Right lobe of liver (tissue), 6 donors: Measurements from ENCODE around the gene LOC101059915.

Source experiments
- ATAC-seq, 4 donors: fragments of 200-7000 bp; cut with Tn5 transposase; one replicate each; pipeline ENCODE4 v1.9.1; 2020; ENCODE audit warnings: mild to moderate bottlenecking in 4 of 4, moderate library complexity in 4 of 4
- DNase-seq, 3 donors: peaks; one replicate each; pipeline ENCODE4 v3.0.0-alpha.2; 2020
- H3K27ac ChIP-seq, 3 donors: fragments of 200-600 bp; one replicate each; pipeline ENCODE4 v1.8.0; 2022
- H3K27me3 ChIP-seq, 2 donors: fragments of 200-600 bp; one replicate each; pipeline ENCODE4 v1.8.0; 2022
- H3K36me3 ChIP-seq, 4 donors: fragments of 200-600 bp; sonication (generic) in 1 of 4; one replicate each; pipeline versions ENCODE4 v1.5.1 to v1.8.0; 2017 to 2022; ENCODE audit warnings: control low read depth in 1 of 4
- H3K4me1 ChIP-seq, 4 donors: fragments of 200-600 bp; sonication (generic) in 1 of 4; one replicate each; pipeline versions ENCODE4 v1.5.1 to v1.8.0; 2017 to 2022; ENCODE audit warnings: control low read depth in 1 of 4
- H3K4me3 ChIP-seq, 3 donors: fragments of 200-600 bp; one replicate each; pipeline ENCODE4 v1.8.0; 2022
- H3K9me3 ChIP-seq, 4 donors: fragments of 200-600 bp; sonication (generic) in 1 of 4; one replicate each; pipeline versions ENCODE4 v1.5.1 to v1.8.0; 2017 to 2022; ENCODE audit warnings: control low read depth in 1 of 4
- CTCF ChIP-seq, 4 donors: fragments of 200-600 bp in 3 of 4; fragments of 450-650 bp in 1 of 4; IDR thresholded peaks; one replicate each; pipeline versions ENCODE4 v1.5.1 to v1.8.0; 2016 to 2022; ENCODE audit warnings: antibody characterized with exemption in 4 of 4, mild to moderate bottlenecking in 2 of 4
- POLR2A ChIP-seq: fragments of 450-650 bp; IDR thresholded peaks from one replicate; pipeline ENCODE4 v1.6.1; 2017; ENCODE audit warnings: antibody characterized with exemption, mild to moderate bottlenecking
- WGBS: methylation state at CpG from one replicate; pipeline ENCODE4 v1.1.6; 2018; ENCODE audit warnings: low coverage, low lambda C conversion rate; ENCODE audit not compliant: insufficient coverage; ENCODE audit errors: missing lambda C conversion rate; 5-methylcytosine and 5-hydroxymethylcytosine counted together
- intact Hi-C, 2 donors: fragments of 100-400 bp; cut with DNase I; formaldehyde crosslinking; loops; one replicate each; pipeline versions ENCODE4 v1.11.2 to v1.14.1; 2022
- donor health status: DM: no; HTN: yes; CAD: no.
- donor health status: DM: no; HTN: no; CAD: no.
- donor health status: DM: no; HTN: no; CAD: no.
- donor health status: DM: no; HTN: yes; CAD: no.
- donor health status: DM: no; HTN: yes; CAD: no.

LOC101059915 gene

GRCh38 chrX:71619193-71619592, 48.2 kb upstream of the LOC101059915 start:
- no peaks in the 10 kb centered on the region for H3K36me3 ChIP-seq
- ATAC-seq, result no peak
- DNase-seq, result no peak
- TF ChIP-seq CTCF (IDR thresholded peaks at IDR 0.05) (no peak), POLR2A (no peak)
- H3K27me3 ChIP-seq, result no peaks in the 10 kb centered on the region
- H3K27ac ChIP-seq, result no peak overlapping the region
- no peaks in the 10 kb centered on the region for H3K4me1 ChIP-seq
- intact Hi-C loops, result no loop called here
- 68% methylated on average over 8 of the region's 8 CpGs for WGBS
- H3K4me3 ChIP-seq, result no peak overlapping the region
- no peaks in the 10 kb centered on the region for H3K9me3 ChIP-seq

GRCh38 chrX:71619986-71620385, 47.4 kb upstream of the LOC101059915 start:
- H3K9me3 ChIP-seq, result no peaks in the 10 kb centered on the region
- H3K27ac ChIP-seq, result no peak overlapping the region
- H3K27me3 ChIP-seq, result no peaks in the 10 kb centered on the region
- TF ChIP-seq CTCF (IDR thresholded peaks at IDR 0.05) (no peak), POLR2A (no peak)
- H3K4me1 ChIP-seq, result no peaks in the 10 kb centered on the region
- no CpG with 5 or more reads among the region's 1 CpG for WGBS
- no peak for DNase-seq
- no peaks in the 10 kb centered on the region for H3K36me3 ChIP-seq
- intact Hi-C loops, result no loop called here
- no peak for ATAC-seq
- H3K4me3 ChIP-seq, result no peak overlapping the region

- Histone ChIP-seq H3K4me1 (no peaks in the 10 kb centered on the region), H3K9me3 (no peaks in the 10 kb centered on the region), H3K4me3 (no peak overlapping the region), H3K27me3 (no peaks in the 10 kb centered on the region), H3K27ac (no peak overlapping the region), H3K36me3 (no peaks in the 10 kb centered on the region)
- ATAC-seq, result no peak
- 21% methylated on average over 3 of the region's 6 CpGs for WGBS
- intact Hi-C loops, result no loop called here
- no peak for DNase-seq
- TF ChIP-seq POLR2A (no peak), CTCF (IDR thresholded peaks at IDR 0.05) (no peak)
Observed at GRCh38 chrX:71621603-71622002, 45.7 kb upstream of the LOC101059915 start.

GRCh38 chrX:71622032-71622575, 45.2 kb upstream of the LOC101059915 start:
- no peaks in the 10 kb centered on the region for H3K27me3 ChIP-seq
- WGBS, result 78% methylated on average over 6 of the region's 9 CpGs
- no peak for TF ChIP-seq POLR2A
- no peak for TF ChIP-seq CTCF (IDR thresholded peaks at IDR 0.05)
- no peak for ATAC-seq
- no peaks in the 10 kb centered on the region for H3K9me3 ChIP-seq
- DNase-seq, result no peak
- no peak overlapping the region for H3K27ac ChIP-seq
- intact Hi-C loops, result no loop called here
- H3K36me3 ChIP-seq, result no peaks in the 10 kb centered on the region
- no peak overlapping the region for H3K4me3 ChIP-seq
- no peaks in the 10 kb centered on the region for H3K4me1 ChIP-seq
